AG04449 (cell line): ENCODE data around the gene CAMK4.

Source experiments
- CTCF ChIA-PET: fragments of 350-600 bp; formaldehyde crosslinking; extraction: SDS; loops from one replicate; lab custom pipeline; 2021; ENCODE audit warnings: antibody characterized with exemption; lab: Yijun Ruan, JAX
- POLR2A ChIA-PET: fragments of 400-600, 350-600 bp; formaldehyde crosslinking; extraction: SDS; loops from one replicate; lab custom pipeline; 2020; ENCODE audit warnings: antibody characterized with exemption, inconsistent platforms; lab: Yijun Ruan, JAX
- DNase-seq: peaks from one replicate; pipeline ENCODE4 v3.0.0-alpha.2; 2010; ENCODE audit warnings: low read depth, low spot score
- H3K4me3 ChIP-seq: 2 replicates; pipeline ENCODE4 v1.5.1; 2011; ENCODE audit warnings: low read depth, mild to moderate bottlenecking, control low read depth, low read length
- CTCF ChIP-seq: IDR thresholded peaks from one replicate; pipeline ENCODE4 v1.5.1; 2011; ENCODE audit warnings: mild to moderate bottlenecking, moderate library complexity, low read length, control low read depth, inconsistent platforms; ENCODE audit not compliant: insufficient read depth; ENCODE audit errors: missing control alignments

CAMK4 gene

DNA sequence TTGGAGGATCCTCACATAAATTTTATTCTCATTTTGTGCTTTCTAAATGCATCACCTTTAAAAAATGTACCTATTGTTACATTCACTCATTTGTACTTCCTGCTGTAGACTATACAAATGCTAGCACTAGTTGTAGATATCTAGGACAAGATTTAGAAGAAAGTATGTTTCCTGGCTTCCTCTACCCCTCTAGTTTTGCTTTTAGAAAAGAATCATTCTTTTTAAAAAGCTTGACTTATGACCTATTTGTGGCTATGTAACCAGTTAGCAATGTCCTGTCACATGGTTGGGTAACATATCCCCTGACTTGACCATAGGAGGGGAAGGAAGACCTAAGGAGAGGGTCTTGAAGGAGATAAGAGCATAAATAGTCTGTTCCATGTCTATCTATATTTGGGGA is 13.3 kb downstream of the CAMK4 start:
- CTCF ChIA-PET, result no interaction called here
- DNase-seq, result no peak
- H3K4me3 ChIP-seq, result no peak overlapping the region
- no peak for TF ChIP-seq CTCF
- POLR2A ChIA-PET, result no interaction called here

DNA sequence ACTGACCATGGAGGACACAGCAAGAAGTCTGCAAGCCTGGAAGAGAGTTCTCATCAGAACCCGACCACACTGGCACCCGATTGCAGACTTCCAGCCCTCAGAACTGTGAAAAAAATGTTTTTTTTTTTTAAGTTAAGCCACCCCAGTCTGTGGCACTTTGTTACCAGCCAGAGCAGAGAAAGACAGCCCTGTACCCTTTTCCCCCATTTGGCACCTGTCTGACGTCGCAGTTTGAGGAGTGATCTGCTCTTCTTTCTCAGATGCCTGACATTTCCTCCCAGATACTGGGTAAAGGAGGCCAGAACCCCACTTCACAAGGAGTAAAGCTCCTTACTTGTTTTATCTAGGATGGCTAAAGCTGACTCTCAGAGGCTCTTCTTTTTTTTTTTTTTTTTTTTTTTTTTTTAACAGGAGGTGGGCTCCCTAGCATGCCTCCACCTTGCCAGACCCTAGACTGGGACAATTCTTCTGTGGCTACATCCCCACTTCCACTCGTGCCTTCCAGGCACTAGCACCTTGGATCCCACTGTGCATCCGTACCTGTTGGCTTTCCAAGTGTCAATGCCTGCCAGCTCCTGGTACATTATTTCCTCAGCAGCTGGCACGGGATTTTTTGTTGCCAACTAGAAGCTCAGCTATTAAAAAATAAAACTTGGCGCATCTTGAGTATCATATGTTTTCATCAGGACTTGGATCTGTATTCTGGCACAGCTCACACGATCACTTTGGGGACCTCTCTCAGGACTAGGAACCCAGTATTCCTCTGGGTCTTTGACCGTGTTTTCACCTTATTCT is 14.4 kb downstream of the CAMK4 start:
- no peak overlapping the region for H3K4me3 ChIP-seq
- TF ChIP-seq CTCF, result no peak
- no peak for DNase-seq
- CTCF ChIA-PET, result no interaction called here
- POLR2A ChIA-PET, result no interaction called here

GRCh38 chr5:111241696-111242095 is 17.5 kb downstream of the CAMK4 start:
- H3K4me3 ChIP-seq, result no peak overlapping the region
- POLR2A ChIA-PET, result no interaction called here
- CTCF ChIA-PET, result no interaction called here
- no peak for TF ChIP-seq CTCF
- no peak for DNase-seq

DNA sequence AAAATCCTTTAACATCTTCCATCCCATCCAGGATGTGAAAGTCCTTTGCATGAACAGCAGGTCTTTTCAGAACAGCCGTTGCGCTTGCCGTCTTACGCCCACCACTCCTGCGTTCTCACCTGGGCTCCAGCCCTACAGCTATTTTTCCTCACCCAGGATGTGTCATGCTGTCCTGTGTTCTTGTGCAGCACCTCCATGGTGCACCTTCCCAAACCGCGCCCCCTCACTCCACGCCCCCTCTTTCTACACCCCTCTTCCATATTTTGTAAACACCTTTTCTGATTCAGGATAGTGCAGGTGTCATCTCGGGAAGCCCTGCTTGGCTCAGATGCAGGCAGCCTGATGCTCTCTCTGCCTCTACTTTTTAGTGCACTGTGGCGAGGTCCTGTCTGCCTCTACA is 18.4 kb downstream of the CAMK4 start:
- ChIA-PET POLR2A (no interaction called here), CTCF (no interaction called here)
- DNase-seq, result no peak
- no peak for TF ChIP-seq CTCF
- H3K4me3 ChIP-seq, result no peak overlapping the region

DNA sequence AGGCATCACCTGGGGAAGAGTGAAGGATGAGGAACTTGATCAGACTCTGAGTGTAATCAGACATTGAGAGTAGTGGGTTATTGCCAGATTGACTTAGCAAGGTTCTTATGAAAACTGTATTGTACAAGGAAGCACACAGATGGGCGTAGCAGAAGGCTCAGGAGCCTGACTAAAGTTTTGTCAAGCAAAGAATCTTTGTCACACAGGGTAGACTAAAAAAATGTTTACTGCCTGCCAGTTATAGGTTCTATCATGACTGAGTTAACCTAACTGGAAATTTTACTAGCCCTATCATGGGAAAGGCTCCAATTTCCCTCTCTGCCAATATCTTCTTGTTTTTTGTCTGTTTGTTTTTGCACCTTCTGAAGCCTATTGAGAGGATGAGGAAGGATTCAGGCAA is 19.1 kb downstream of the CAMK4 start:
- TF ChIP-seq CTCF, result no peak
- CTCF ChIA-PET, result no interaction called here

DNA sequence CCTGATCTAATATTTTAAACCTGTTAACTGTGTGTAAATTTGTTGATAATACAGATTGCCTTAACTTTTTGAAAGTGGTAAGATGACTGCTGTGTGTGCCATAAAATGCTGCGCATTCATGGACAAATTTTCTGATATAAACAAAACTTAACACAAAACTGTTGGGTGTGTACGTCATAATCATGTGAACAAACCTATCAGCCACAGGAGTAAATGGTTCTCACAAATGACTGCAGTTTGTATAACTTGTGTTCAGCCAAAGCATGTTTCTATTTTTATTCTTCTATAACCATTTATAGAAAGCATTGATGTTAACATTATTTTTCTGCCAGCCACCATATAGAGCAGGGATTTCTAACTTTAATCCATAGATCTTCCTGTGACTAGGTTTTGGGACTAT is 21.5 kb downstream of the CAMK4 start:
- POLR2A ChIA-PET, result no interaction called here
- no peak for DNase-seq
- no peak for TF ChIP-seq CTCF
- no peak overlapping the region for H3K4me3 ChIP-seq
- CTCF ChIA-PET, result interaction anchor here (1.4 kb wide), 1 partner anchor 9 kb away, joined by 4 read pairs; no protein-coding TSS in a partner anchor

More for the DNA sequence above, 19.1 kb downstream of the CAMK4 start:
- no peak overlapping the region for H3K4me3 ChIP-seq
- DNase-seq, result no peak
- POLR2A ChIA-PET, result no interaction called here
